Measurements from ENCODE around the gene C2CD2.

- no peak for TF ChIP-seq POLR2A (IDR thresholded peaks at IDR 0.05; ENCODE audit: low read depth, low read length)
- no peak for TF ChIP-seq POLR2AphosphoS5 (IDR thresholded peaks at IDR 0.05; ENCODE audit: low read depth, low read length)
Observed at GRCh38 chr21:41979751-41980369, 26.0 kb upstream of the C2CD2 start.

Data from GM12891 (cell line).